Effector memory CD4-positive, alpha-beta T cell (primary cell): ENCODE results near the gene AJAP1.
A peak's percentile ranks its signal among the peaks of the same experiment; 100 is the strongest.

Experiments
- DNase-seq, 3 donors: peaks; one replicate each; pipeline ENCODE4 v3.0.0-alpha.2; 2020
- H3K27ac ChIP-seq: 2 replicates; pipeline ENCODE4 v1.7.0; 2013; ENCODE audit warnings: mild to moderate bottlenecking, low read length, moderate library complexity; ENCODE audit not compliant: insufficient read depth, poor library complexity, severe bottlenecking
- H3K27me3 ChIP-seq: replicated peaks from 2 replicates; pipeline ENCODE4 v1.7.0; 2013; ENCODE audit warnings: mild to moderate bottlenecking, low read length; ENCODE audit not compliant: insufficient read depth, control insufficient read depth, poor library complexity, severe bottlenecking
- H3K36me3 ChIP-seq: 2 replicates; pipeline ENCODE4 v1.7.0; 2013; ENCODE audit warnings: mild to moderate bottlenecking, low read length, moderate library complexity; ENCODE audit not compliant: control insufficient read depth, insufficient read depth
- H3K4me1 ChIP-seq: 2 replicates; pipeline ENCODE4 v1.7.0; 2013; ENCODE audit warnings: low read length, mild to moderate bottlenecking; ENCODE audit not compliant: control insufficient read depth, insufficient read depth, poor library complexity, severe bottlenecking
- H3K4me3 ChIP-seq: 2 replicates; pipeline ENCODE4 v1.7.0; 2013; ENCODE audit warnings: low read length, low read depth, mild to moderate bottlenecking; ENCODE audit not compliant: insufficient read depth, poor library complexity, severe bottlenecking
- H3K9me3 ChIP-seq: 2 replicates; pipeline ENCODE4 v1.7.0; 2013; ENCODE audit warnings: mild to moderate bottlenecking, low read length, moderate library complexity; ENCODE audit not compliant: control insufficient read depth

AJAP1 gene

DNA sequence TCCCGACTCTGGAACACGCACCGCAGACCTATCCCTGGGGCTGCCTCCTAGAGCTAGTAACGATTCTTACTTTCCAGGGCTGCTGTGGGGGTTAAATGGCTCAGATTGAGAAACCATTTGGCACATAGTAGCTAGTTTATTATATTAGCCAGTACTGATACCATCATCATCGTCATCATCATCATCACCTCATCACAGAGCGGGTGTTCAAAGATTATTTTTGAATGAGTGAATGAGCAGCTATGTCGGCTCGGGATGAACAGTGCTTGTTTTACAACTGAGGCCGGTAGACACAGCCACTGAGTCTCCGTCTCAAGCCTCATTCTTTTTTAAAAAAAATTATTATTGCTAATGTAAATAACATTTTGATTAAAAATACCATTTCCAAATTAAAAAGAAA lies 13.5 kb upstream of the AJAP1 start:
- Histone ChIP-seq H3K27ac (no peak overlapping the region), H3K4me1 (no peaks in the 10 kb centered on the region), H3K9me3 (no peaks in the 10 kb centered on the region), H3K36me3 (no peaks in the 10 kb centered on the region), H3K4me3 (no peak overlapping the region), H3K27me3 (no peaks in the 10 kb centered on the region)
- DNase-seq: no peak

DNA sequence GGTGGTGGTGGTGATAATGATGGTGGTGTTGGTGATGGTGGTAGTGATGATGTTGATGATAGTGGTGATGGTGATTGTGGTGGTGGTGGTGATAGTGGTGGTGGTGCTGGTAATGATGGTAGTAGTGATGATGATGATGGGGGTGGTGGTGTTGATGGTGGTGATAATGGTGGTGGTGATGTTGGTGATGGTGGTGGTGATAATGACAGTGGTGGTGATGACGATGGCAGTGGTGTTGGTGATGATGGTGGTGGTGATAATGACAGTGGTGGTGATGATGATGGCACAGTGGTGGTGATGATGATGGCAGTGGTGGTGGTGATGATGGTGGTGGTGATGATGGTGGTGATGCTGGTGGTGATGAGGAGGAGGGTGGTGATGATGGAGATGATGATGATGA lies 7.0 kb upstream of the AJAP1 start:
- Histone ChIP-seq H3K4me3 (no peak overlapping the region), H3K27ac (no peak overlapping the region), H3K9me3 (no peaks in the 10 kb centered on the region), H3K27me3 (no peaks in the 10 kb centered on the region), H3K4me1 (no peaks in the 10 kb centered on the region), H3K36me3 (no peaks in the 10 kb centered on the region)
- no peak for DNase-seq

DNA sequence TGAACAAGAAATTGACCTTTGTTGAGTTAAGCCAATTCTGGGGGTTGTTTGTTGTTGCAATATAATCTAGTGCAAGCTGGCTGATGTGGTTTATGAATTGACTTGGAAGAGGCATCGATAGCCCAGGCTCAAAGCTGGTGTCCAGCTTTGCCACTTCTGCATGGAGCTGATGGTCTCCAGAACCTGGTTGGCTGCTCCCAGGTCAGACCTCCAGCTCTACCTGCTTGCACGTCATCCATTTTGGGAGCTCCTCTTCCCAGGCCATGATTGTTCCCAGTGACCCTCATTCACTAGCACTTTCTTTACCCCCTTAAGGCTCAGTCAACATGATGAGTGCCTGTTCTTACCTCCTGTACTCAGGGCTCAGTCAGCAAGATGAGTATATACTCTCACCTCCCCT lies 5.8 kb upstream of the AJAP1 start:
- H3K4me3 ChIP-seq: no peak overlapping the region
- H3K36me3 ChIP-seq: no peaks in the 10 kb centered on the region
- H3K9me3 ChIP-seq: no peaks in the 10 kb centered on the region
- no peak overlapping the region for H3K27ac ChIP-seq
- peaks cover 3% of the 10 kb centered on the region for H3K4me1 ChIP-seq
- DNase-seq: no peak
- peaks cover 9% of the 10 kb centered on the region for H3K27me3 ChIP-seq

DNA sequence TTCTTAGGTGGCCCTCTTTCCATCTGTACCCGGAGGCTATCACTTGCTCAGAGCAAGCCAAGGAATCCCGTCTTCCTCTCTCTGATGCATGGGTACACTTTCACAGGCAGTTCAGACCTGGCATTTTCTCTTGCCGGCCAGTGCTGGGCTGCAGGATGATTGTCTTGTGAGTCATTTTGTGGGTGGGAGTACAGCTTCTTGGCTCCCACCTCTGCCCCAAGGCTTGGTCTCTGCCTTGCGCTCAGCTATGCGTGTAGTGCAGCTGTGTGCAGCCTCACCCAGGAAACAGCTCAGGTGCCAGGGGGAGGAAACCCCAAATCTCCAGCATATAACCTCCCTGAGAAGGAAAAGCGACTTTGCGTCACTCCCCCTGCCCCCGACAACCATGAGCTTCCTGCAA lies 3.9 kb upstream of the AJAP1 start:
- H3K36me3 ChIP-seq: no peaks in the 10 kb centered on the region
- H3K27ac ChIP-seq: no peak overlapping the region
- peaks cover 3% of the 10 kb centered on the region for H3K4me1 ChIP-seq
- no peaks in the 10 kb centered on the region for H3K9me3 ChIP-seq
- H3K4me3 ChIP-seq: no peak overlapping the region
- no peak for DNase-seq
- H3K27me3 ChIP-seq: peaks cover 17% of the 10 kb centered on the region

DNA sequence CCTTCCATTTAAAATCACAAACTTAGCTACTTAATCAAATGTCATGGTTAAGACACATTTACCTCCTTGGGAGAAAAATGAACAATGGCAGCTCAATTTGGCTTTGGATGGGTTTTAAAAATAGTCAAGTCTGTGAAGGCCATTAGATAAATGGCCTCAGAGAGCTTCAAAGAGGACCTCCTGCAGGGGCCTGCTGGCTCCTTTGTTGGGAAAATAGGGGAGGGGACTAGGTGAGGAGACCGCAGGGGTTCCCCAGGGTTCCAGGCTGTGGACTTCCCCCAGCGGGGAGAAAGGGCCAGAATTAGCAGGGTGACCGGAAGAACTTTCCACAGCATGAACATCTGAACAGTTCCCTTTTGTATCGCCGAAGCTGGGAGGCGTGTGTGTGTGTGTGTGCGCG lies 3.4 kb upstream of the AJAP1 start:
- Histone ChIP-seq H3K4me3 (no peak overlapping the region), H3K36me3 (no peaks in the 10 kb centered on the region), H3K27me3 (peaks cover 17% of the 10 kb centered on the region), H3K4me1 (peaks cover 3% of the 10 kb centered on the region), H3K9me3 (no peaks in the 10 kb centered on the region), H3K27ac (no peak overlapping the region)
- DNase-seq: no peak

DNA sequence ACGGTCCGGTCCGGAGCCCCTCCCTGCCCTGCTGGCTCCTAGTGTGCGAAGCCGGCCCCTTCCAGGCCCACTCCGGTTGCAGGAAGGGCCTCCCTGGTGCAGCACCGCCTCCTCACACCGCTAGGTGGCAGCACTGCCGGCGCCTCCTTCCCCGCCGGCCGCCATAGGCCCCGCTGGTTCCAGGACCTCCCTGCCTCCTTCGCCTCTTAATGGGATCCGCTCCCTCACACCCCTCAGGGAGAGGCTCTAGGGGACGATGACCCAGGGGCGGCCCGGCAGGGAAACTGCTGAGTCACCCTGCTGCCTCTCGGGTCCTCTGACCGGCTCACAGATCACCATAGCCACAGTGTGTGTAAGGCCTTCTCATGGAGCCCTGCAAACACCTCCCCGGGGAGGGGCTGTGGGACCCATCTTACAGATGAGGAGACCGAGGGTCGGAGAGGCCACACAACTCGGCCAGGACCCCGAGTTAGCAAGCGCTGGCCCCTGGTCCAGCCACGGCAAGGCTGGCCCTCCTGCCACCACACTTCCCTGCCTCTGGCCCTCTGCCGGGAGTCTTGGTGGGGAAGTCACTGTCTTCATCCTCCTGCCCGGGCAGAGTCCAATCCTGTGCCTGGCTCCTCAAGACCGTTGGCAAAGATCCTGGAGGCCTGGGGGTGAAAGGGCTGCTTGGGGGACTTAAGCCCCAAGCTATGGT lies 1.6 kb upstream of the AJAP1 start:
- H3K4me3 ChIP-seq: no peak overlapping the region
- no peak overlapping the region for H3K27ac ChIP-seq
- H3K4me1 ChIP-seq: peaks cover 3% of the 10 kb centered on the region
- peaks cover 22% of the 10 kb centered on the region for H3K27me3 ChIP-seq
- no peaks in the 10 kb centered on the region for H3K36me3 ChIP-seq
- no peaks in the 10 kb centered on the region for H3K9me3 ChIP-seq
- peak in 2 of 3 donors; percentile 7 to 23 for DNase-seq

DNA sequence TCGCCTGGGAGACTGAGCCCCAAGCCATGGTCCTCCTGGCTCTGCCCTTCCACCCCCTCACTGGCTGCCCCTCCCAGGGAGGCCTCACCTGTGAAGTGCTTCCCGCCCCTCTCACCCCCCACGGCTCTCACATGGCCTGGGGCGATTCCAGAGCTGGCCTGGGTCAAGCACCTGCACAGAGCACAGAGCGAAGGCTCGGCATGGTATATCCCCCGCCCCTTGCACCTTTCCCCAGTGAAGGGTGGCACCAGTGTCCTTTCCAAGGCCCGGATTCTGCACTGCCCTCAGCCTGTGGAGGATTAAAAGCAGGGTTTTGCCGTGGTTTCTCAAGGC lies 1.1 kb upstream of the AJAP1 start:
- Histone ChIP-seq H3K27ac (no peak overlapping the region), H3K36me3 (no peaks in the 10 kb centered on the region), H3K9me3 (no peaks in the 10 kb centered on the region), H3K4me3 (no peak overlapping the region), H3K4me1 (peaks cover 3% of the 10 kb centered on the region), H3K27me3 (peaks cover 22% of the 10 kb centered on the region)
- DNase-seq: no peak

DNA sequence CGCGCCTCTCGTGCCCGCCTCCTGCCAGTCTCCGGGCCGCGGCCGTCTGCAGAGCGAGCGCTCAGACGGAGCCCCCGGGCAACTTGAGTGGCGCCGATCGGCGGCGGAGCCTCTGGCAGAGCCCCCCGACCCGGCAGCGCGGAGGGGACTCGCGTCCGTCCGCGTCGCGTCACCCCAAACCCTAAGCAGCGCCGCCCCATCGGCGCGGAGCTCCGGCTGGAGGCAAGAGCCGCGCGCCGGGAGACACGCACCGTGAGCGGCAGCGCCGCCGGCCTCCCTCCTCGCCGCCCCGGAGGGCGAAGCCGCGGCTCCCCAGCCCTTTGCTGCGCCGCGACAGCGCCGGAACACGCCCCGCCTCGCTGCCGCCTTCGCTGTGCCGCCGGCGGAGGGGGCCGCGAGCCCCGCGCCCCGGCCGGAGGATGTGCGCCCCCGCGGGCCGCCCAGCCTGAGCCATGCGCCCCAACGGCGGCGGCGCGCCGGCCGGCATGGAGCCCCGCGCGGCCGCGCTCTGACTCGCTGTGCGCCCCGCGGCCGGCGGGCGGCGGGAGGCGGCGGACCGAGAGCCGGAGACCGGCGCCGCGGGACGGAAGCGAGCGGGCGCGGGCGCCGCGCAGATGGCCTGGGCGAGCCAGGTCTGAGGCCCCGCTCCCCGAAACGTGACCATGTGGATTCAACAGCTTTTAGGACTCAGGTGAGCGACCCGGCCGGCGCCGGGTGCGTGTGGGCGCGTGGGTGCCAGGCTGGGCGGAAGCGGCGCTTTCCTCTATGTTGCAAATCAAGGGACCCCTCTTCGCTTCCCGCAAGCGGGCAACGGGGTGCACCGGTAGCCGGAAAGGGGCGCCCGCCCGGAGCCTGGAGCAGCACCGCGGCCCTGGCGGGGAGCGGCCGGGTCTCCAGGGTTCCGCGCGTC lies 610 bp downstream of the AJAP1 start:
- DNase-seq: no peak
- H3K27ac ChIP-seq: no peak overlapping the region
- peaks cover 3% of the 10 kb centered on the region for H3K4me1 ChIP-seq
- peaks cover 26% of the 10 kb centered on the region for H3K27me3 ChIP-seq
- no peak overlapping the region for H3K4me3 ChIP-seq
- H3K36me3 ChIP-seq: no peaks in the 10 kb centered on the region
- no peaks in the 10 kb centered on the region for H3K9me3 ChIP-seq

DNA sequence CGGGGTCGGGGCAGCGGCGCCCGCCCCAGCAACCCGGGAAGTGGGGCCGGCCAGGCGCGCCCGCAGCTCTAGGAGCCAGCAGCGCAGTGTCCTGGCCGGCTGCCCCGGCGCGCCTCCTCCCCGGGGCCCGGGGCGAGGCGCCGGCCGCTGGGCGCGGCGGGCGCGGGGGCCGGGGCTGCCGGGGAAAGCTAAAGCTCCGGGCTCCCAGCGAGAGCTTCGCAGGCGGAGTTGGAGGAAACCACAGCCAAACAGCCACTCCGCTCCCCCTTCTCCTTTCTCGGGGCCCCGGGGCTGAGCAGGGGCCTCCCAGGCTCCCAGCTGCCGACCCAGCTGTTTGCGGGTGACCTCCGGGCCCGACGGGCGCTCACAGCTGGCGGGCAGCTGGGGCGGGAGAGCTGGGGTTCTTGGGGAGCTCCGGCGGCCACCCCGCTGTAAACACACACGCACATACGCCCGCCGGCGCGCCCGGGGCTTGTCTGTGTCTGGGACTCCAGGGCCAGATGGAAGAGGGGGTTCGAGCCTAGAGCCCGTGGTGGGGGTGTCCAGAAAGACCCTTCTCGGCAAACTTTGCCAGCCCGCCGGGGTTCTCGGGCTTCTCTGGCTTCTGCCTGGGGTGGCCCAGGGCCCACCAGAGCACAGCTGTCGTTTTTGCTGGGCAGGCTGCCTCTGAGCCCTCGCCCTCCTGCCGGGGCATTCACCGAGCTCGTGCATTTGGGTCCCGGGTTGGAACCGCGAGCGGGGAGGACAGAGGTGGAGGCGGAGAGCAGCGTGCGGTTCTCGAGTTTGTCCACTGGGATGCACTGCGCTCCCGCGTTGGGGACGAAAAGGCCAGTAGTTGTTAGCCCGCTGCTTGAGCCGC lies 1.5 kb downstream of the AJAP1 start:
- DNase-seq: no peak
- Histone ChIP-seq H3K36me3 (no peaks in the 10 kb centered on the region), H3K4me3 (no peak overlapping the region), H3K9me3 (no peaks in the 10 kb centered on the region), H3K4me1 (peaks cover 3% of the 10 kb centered on the region), H3K27ac (no peak overlapping the region), H3K27me3 (peaks cover 26% of the 10 kb centered on the region)
